CD4-positive, alpha-beta T cell treated with Interleukin-4 for 1 hour (primary cell): Measurements from ENCODE around the gene FANCC.
"Not testable (repeated sequence)": the region's sequence is repeated elsewhere in the genome, so short reads cannot be mapped to it uniquely, and the experiment has no call there.

ENCODE experiments used
- DNase-seq, 2 donors: peaks; one replicate each; pipeline ENCODE4 v3.0.0-alpha.2; 2020 to 2022

The FANCC gene

GRCh38 chr9:95329061-95329460 lies 11.6 kb upstream of the FANCC start:
- DNase-seq: not testable (repeated sequence)

GRCh38 chr9:95327239-95327865 lies 9.8 kb upstream of the FANCC start:
- DNase-seq: no peak

GRCh38 chr9:95325221-95325620 lies 7.7 kb upstream of the FANCC start:
- no peak for DNase-seq

- DNase-seq: no peak
These were observed 343 bp upstream of the FANCC start for GRCh38 chr9:95317893-95318211.

GRCh38 chr9:95316794-95317118 lies 753 bp downstream of the FANCC start:
- DNase-seq: no peak

GRCh38 chr9:95316274-95316673 lies 1.2 kb downstream of the FANCC start:
- DNase-seq: no peak

- DNase-seq: no peak
These were observed 2.3 kb downstream of the FANCC start for GRCh38 chr9:95315108-95315746.

GRCh38 chr9:95313010-95313498 lies 4.5 kb downstream of the FANCC start:
- no peak for DNase-seq

- DNase-seq: no peak
These were observed 5.5 kb downstream of the FANCC start for GRCh38 chr9:95311961-95312360.

- DNase-seq: no peak
These were observed 10.0 kb downstream of the FANCC start for GRCh38 chr9:95307538-95307937.

GRCh38 chr9:95306819-95307218 lies 10.7 kb downstream of the FANCC start:
- DNase-seq: no peak

GRCh38 chr9:95305770-95306492 lies 11.6 kb downstream of the FANCC start:
- DNase-seq: no peak

GRCh38 chr9:95302479-95302878 lies 15.0 kb downstream of the FANCC start:
- DNase-seq: no peak

- no peak for DNase-seq
These were observed 19.7 kb downstream of the FANCC start for GRCh38 chr9:95297760-95298159.

- DNase-seq: no peak
These were observed 20.2 kb downstream of the FANCC start for GRCh38 chr9:95297316-95297715.

GRCh38 chr9:95296761-95297160 lies 20.7 kb downstream of the FANCC start:
- no peak for DNase-seq

- not testable (repeated sequence) for DNase-seq
These were observed 24.2 kb downstream of the FANCC start for GRCh38 chr9:95293296-95293695.

- DNase-seq: no peak
These were observed 25.3 kb downstream of the FANCC start for GRCh38 chr9:95292226-95292625.

- DNase-seq: no peak
These were observed 31.4 kb downstream of the FANCC start for GRCh38 chr9:95286151-95286550.

- no peak for DNase-seq
These were observed 32.2 kb downstream of the FANCC start for GRCh38 chr9:95285307-95285706.

- no peak for DNase-seq
These were observed 33.1 kb downstream of the FANCC start for GRCh38 chr9:95284162-95285080.

- no peak for DNase-seq
These were observed 33.8 kb downstream of the FANCC start for GRCh38 chr9:95283673-95284072.

GRCh38 chr9:95282332-95282731 lies 35.2 kb downstream of the FANCC start:
- DNase-seq: no peak
